H1 (cell line): ENCODE measurements around the gene PCDHGA1. TPM values are rescaled to one million over a fixed set of nuclear protein-coding genes. Genes with fewer than 3 reads are reported as not detected.
A peak's percentile ranks its signal among the peaks of the same experiment; 100 is the strongest.
"Not testable (repeated sequence)": the region's sequence is repeated elsewhere in the genome, so short reads cannot be mapped to it uniquely, and the experiment has no call there.

Experiments
- CTCF ChIA-PET: fragments of 300-600 bp; sonication (Branson Sonifier 250); formaldehyde crosslinking; loops from one replicate; lab custom pipeline; 2021; ENCODE audit not compliant: partially characterized antibody; lab: Charles Lee
- POLR2A ChIA-PET: fragments of 300-600 bp; sonication (Branson Sonifier 250); formaldehyde crosslinking; loops from one replicate; lab custom pipeline; 2021; ENCODE audit warnings: inconsistent platforms; ENCODE audit not compliant: partially characterized antibody; lab: Charles Lee
- DNase-seq, 2 experiments: peaks; one replicate each; pipeline versions ENCODE4 v3.0.0 to v3.0.0-alpha.2; 2010 to 2022; ENCODE audit warnings: low spot score in 2 of 2, low read depth in 1 of 2, mixed read lengths in 1 of 2
- FAIRE-seq: peaks from 2 replicates; lab custom pipeline; 2011; peaks lifted over from hg19 to GRCh38; lab: Jason Lieb, UNC
- H2AFZ ChIP-seq: 2 replicates; pipeline ENCODE4 v1.8.1; 2012; ENCODE audit warnings: low read length, inconsistent platforms
- H2AK5ac ChIP-seq: 2 replicates; pipeline ENCODE4 v1.6.1; 2013; ENCODE audit warnings: low read depth, low read length
- H2BK120ac ChIP-seq: replicated peaks from 2 replicates; pipeline ENCODE3; 2013; ENCODE audit warnings: low read depth, low read length, inconsistent platforms
- H2BK12ac ChIP-seq: 2 replicates; pipeline ENCODE4 v1.6.1; 2013; ENCODE audit warnings: low read depth, low read length
- H2BK15ac ChIP-seq: 2 replicates; pipeline ENCODE4 v1.6.1; 2013; ENCODE audit warnings: low read length
- H2BK20ac ChIP-seq: 2 replicates; pipeline ENCODE4 v1.6.1; 2013; ENCODE audit warnings: low read length
- H2BK5ac ChIP-seq: 2 replicates; pipeline ENCODE4 v1.6.1; 2013; ENCODE audit warnings: low read depth, low read length
- H3K14ac ChIP-seq: 2 replicates; pipeline ENCODE4 v1.6.1; 2013; ENCODE audit warnings: inconsistent platforms; ENCODE audit not compliant: insufficient read length
- H3K18ac ChIP-seq: 2 replicates; pipeline ENCODE4 v1.6.1; 2013; ENCODE audit warnings: low read length; ENCODE audit errors: extremely low read depth
- H3K23ac ChIP-seq: 2 replicates; pipeline ENCODE4 v1.6.1; 2013; ENCODE audit warnings: inconsistent platforms; ENCODE audit not compliant: insufficient read length
- H3K23me2 ChIP-seq: 2 replicates; pipeline ENCODE4 v1.6.1; 2013; ENCODE audit warnings: low read depth, low read length
- H3K27ac ChIP-seq: 2 replicates; pipeline ENCODE4 v1.6.1; 2011; ENCODE audit warnings: low read depth, low read length, inconsistent platforms
- H3K27me3 ChIP-seq, 4 experiments: replicated peaks in 1 of 4; 1 replicate in 1 of 4; 2 replicates in 3 of 4; pipeline versions ENCODE4 v1.6.1 to v1.8.1; 2011 to 2013; ENCODE audit warnings: low read length in 3 of 4, mild to moderate bottlenecking in 3 of 4, inconsistent platforms in 2 of 4, mixed read lengths in 2 of 4, moderate library complexity in 1 of 4; ENCODE audit not compliant: control insufficient read depth in 3 of 4, insufficient read depth in 3 of 4; ENCODE audit errors: extremely low read depth in 1 of 4
- H3K36me3 ChIP-seq, 4 experiments: 2 replicates each; pipeline versions ENCODE4 v1.6.1 to v1.8.1; 2011 to 2013; ENCODE audit warnings: mild to moderate bottlenecking in 4 of 4, low read length in 3 of 4, moderate library complexity in 2 of 4, control low read depth in 1 of 4, inconsistent platforms in 1 of 4; ENCODE audit not compliant: insufficient read depth in 4 of 4, control insufficient read depth in 2 of 4
- H3K4ac ChIP-seq: replicated peaks from 2 replicates; pipeline ENCODE3; 2013; ENCODE audit warnings: low read length, low read depth, mixed read lengths, inconsistent platforms; ENCODE audit not compliant: insufficient read length
- H3K4me1 ChIP-seq, 4 experiments: replicated peaks in 1 of 4; 1 replicate in 1 of 4; 2 replicates in 3 of 4; pipeline versions ENCODE4 v1.6.1 to v1.8.1; 2011 to 2013; ENCODE audit warnings: low read length in 3 of 4, inconsistent platforms in 2 of 4, mixed read lengths in 1 of 4; ENCODE audit not compliant: insufficient read depth in 4 of 4, control insufficient read depth in 3 of 4
- H3K4me2 ChIP-seq, 2 experiments: 2 replicates each; pipeline versions ENCODE4 v1.6.1 to v1.8.1; 2011 to 2013; ENCODE audit warnings: low read depth in 2 of 2, low read length in 2 of 2, control low read depth in 1 of 2, inconsistent platforms in 1 of 2, mild to moderate bottlenecking in 1 of 2; ENCODE audit not compliant: insufficient read depth in 1 of 2
- H3K4me3 ChIP-seq, 4 experiments: fragments of 200-600, 300-600 bp in 1 of 4; sonication (generic), shearing (Covaris generic), sonication (Bioruptor Twin) in 1 of 4; 2 replicates each; pipeline versions ENCODE4 v1.5.1 to v1.8.1; 2011 to 2016; ENCODE audit warnings: low read length in 4 of 4, low read depth in 3 of 4, control low read depth in 2 of 4, inconsistent platforms in 2 of 4, mild to moderate bottlenecking in 2 of 4, mixed read lengths in 1 of 4, moderate library complexity in 1 of 4; ENCODE audit not compliant: insufficient read depth in 2 of 4; ENCODE audit errors: extremely low read depth in 1 of 4
- H3K56ac ChIP-seq: replicated peaks from 2 replicates; pipeline ENCODE3; 2013; ENCODE audit warnings: low read depth, mild to moderate bottlenecking, mixed read lengths, low read length, inconsistent platforms; ENCODE audit not compliant: insufficient read length
- H3K79me1 ChIP-seq: 2 replicates; pipeline ENCODE4 v1.6.1; 2013; ENCODE audit warnings: low read depth, low read length, control low read depth
- H3K79me2 ChIP-seq, 2 experiments: 2 replicates each; pipeline versions ENCODE4 v1.6.1 to v1.8.1; 2012 to 2013; ENCODE audit warnings: low read length in 2 of 2, mild to moderate bottlenecking in 2 of 2, inconsistent platforms in 1 of 2; ENCODE audit not compliant: insufficient read depth in 2 of 2, control insufficient read depth in 1 of 2
- H3K9ac ChIP-seq, 4 experiments: replicated peaks in 1 of 4; 1 replicate in 1 of 4; 2 replicates in 3 of 4; pipeline versions ENCODE4 v1.6.1 to v1.8.1; 2011 to 2013; ENCODE audit warnings: low read depth in 3 of 4, low read length in 3 of 4, control low read depth in 2 of 4, mild to moderate bottlenecking in 2 of 4, moderate library complexity in 2 of 4, inconsistent platforms in 1 of 4; ENCODE audit errors: extremely low read depth in 1 of 4
- H3K9me3 ChIP-seq, 2 experiments: 2 replicates each; pipeline versions ENCODE4 v1.6.1 to v1.8.1; 2012 to 2013; ENCODE audit warnings: mild to moderate bottlenecking in 2 of 2, moderate library complexity in 2 of 2, control low read depth in 1 of 2, inconsistent platforms in 1 of 2, low read depth in 1 of 2, low read length in 1 of 2, mixed read lengths in 1 of 2; ENCODE audit not compliant: insufficient read depth in 2 of 2
- H4K20me1 ChIP-seq, 2 experiments: replicated peaks in 1 of 2; 2 replicates each; pipeline versions ENCODE3 to v1.8.1; 2011 to 2013; ENCODE audit warnings: inconsistent platforms in 2 of 2, low read length in 2 of 2, mild to moderate bottlenecking in 1 of 2; ENCODE audit not compliant: insufficient read depth in 2 of 2, control insufficient read depth in 1 of 2
- H4K5ac ChIP-seq: 2 replicates; pipeline ENCODE4 v1.6.1; 2013; ENCODE audit warnings: low read length, low read depth, mixed read lengths, inconsistent platforms; ENCODE audit not compliant: insufficient read length
- H4K8ac ChIP-seq: 2 replicates; pipeline ENCODE4 v1.8.0; 2013; ENCODE audit warnings: mild to moderate bottlenecking, moderate library complexity, low read length, inconsistent platforms; ENCODE audit not compliant: insufficient read depth; ENCODE audit errors: extremely low read depth
- H4K91ac ChIP-seq: replicated peaks from 2 replicates; pipeline ENCODE3; 2013; ENCODE audit warnings: low read length, mixed read lengths, inconsistent platforms; ENCODE audit not compliant: insufficient read length
- ASH2L ChIP-seq: fragments of 200-600, 300-600 bp; sonication (generic); IDR thresholded peaks from one replicate; pipeline ENCODE4 v1.7.1; 2017; ENCODE audit warnings: low read length
- HDAC2 ChIP-seq, 2 experiments: fragments of 300-600 bp in 1 of 2; sonication (generic) in 1 of 2; IDR thresholded peaks; 2 replicates each; pipeline ENCODE4 v1.6.1; 2011 to 2012; ENCODE audit warnings: low read depth in 2 of 2, low read length in 2 of 2, mild to moderate bottlenecking in 2 of 2, moderate library complexity in 2 of 2, borderline replicate concordance in 1 of 2, inconsistent platforms in 1 of 2
- JUND ChIP-seq: IDR thresholded peaks from 2 replicates; pipeline ENCODE4 v1.6.1; 2011; ENCODE audit warnings: mild to moderate bottlenecking, improper control_type of control experiment, low read length
- KDM4A ChIP-seq: IDR thresholded peaks from one replicate; pipeline ENCODE4 v1.7.1; 2012; ENCODE audit warnings: low read depth, mild to moderate bottlenecking, moderate library complexity, low read length, inconsistent platforms; ENCODE audit not compliant: severe bottlenecking
- PHF8 ChIP-seq: fragments of 200-600 bp; sonication (generic); conservative IDR thresholded peaks from 2 replicates; pipeline ENCODE4 v1.7.1; 2012; ENCODE audit warnings: low read depth, mild to moderate bottlenecking, inconsistent platforms, low read length, moderate library complexity
- SP4 ChIP-seq: IDR thresholded peaks from 2 replicates; pipeline ENCODE4 v1.6.1; 2012; ENCODE audit warnings: low read length, inconsistent platforms
- SUZ12 ChIP-seq: fragments of 200-600 bp; sonication (generic); IDR thresholded peaks from 2 replicates; pipeline ENCODE4 v1.6.1; 2012; ENCODE audit warnings: mild to moderate bottlenecking, inconsistent platforms, low read length, moderate library complexity, mixed read lengths
- TAF1 ChIP-seq: IDR thresholded peaks from 2 replicates; pipeline ENCODE4 v1.6.1; 2011; ENCODE audit warnings: mild to moderate bottlenecking, low read depth, low read length
- WGBS, 2 experiments: shearing (Covaris generic) in 1 of 2; methylation state at CpG; one replicate each; pipeline versions ENCODE4 v1.1.6 to v1.1.7; 2013 to 2015; ENCODE audit warnings: low lambda C conversion rate in 2 of 2, mixed read lengths in 2 of 2, inconsistent platforms in 1 of 2, low coverage in 1 of 2, missing lambda C conversion rate in 1 of 2; ENCODE audit not compliant: insufficient replicate concordance in 2 of 2, insufficient coverage in 1 of 2, insufficient read length in 1 of 2; ENCODE audit errors: extremely low coverage in 1 of 2, missing lambda C conversion rate in 1 of 2; 5-methylcytosine and 5-hydroxymethylcytosine counted together
- polyA plus RNA-seq, 7 experiments: library from polyadenylated mRNA; depleted of rRNA in 3 of 7; stranded (reverse) in 5 of 7; unstranded in 2 of 7; fragments of >200 nt in 5 of 7; fragments of 200-250 nt in 2 of 7; gene quantifications; 1 replicate in 5 of 7; 2 replicates in 1 of 7; 4 replicates in 1 of 7; pipeline versions ENCODE4 v1.2.1 to v1.2.3, GENCODE V29; 2011 to 2013; ENCODE audit warnings: missing spikeins in 2 of 7, mixed read lengths in 2 of 7
- total RNA-seq: library from RNA; stranded (reverse); fragmentation: NEBNext Ultra II Directional; extraction: Animal tissue kit (Norgen Biotek cat#: 25700); gene quantifications from 2 replicates; pipeline ENCODE4 v1.2.1, GENCODE V29; 2021
- TF ChIP-seq, protein P1 (sequence below): IDR thresholded peaks from 2 replicates; pipeline ENCODE4 v1.6.1; 2012; ENCODE audit warnings: inconsistent platforms

Gene PCDHGA1
- total and polyA plus RNA-seq, 2 of the 8 experiments (the other 6 are each of a cell fraction or from before 2014, with no cell fraction given) = 0.57 to 0.89 TPM

DNA sequence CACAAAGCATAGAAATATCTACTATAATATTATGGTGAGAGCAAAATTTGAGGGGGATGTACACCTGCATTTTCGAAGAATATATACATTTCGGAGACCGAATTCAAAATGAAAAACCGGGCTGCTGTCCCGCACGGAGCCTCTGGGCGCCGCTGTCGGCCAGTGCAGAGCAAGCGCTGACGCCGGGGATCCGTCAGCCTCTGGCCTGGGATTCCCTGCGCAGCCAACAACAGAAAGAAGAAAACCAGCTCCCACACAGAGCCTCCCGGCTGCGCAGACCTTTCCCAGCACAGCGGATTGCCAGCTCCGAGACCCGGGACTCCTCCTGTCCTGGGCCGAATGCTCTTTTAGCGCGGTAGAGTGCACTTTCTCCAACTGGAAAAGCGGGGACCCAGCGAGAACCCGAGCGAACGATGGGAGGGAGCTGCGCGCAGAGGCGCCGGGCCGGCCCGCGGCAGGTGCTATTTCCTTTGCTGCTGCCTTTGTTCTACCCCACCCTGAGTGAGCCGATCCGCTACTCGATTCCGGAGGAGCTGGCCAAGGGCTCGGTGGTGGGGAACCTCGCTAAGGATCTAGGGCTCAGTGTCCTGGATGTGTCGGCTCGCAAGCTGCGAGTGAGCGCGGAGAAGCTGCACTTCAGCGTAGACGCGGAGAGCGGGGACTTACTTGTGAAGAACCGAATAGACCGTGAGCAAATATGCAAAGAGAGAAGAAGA, 77.6 kb downstream of the PCDHGA1 start, which contains the start of gene PCDHGB6:
PCDHGB6 (plus strand) TSS at position 232 of the 716 bp plus-strand sequence; CDS start at position 414, 182 bp downstream.
- H3K36me3 ChIP-seq = not testable (repeated sequence)
- 0 out of 4 replicates have a peak, but pooled peaks of 1 of the 2 experiments have one; percentile 68 for TF ChIP-seq HDAC2 (IDR thresholded peaks at IDR 0.05; ENCODE audit: borderline replicate concordance in 1 of 2, low read depth in 2 of 2, low read length in 2 of 2)
- TF ChIP-seq SP4 = 0 out of 2 replicates have a peak, but pooled peaks have one; percentile 49
- TF ChIP-seq TAF1 = 0 out of 2 replicates have a peak, but pooled peaks have one; percentile 58
- TF ChIP-seq, protein P1, sequence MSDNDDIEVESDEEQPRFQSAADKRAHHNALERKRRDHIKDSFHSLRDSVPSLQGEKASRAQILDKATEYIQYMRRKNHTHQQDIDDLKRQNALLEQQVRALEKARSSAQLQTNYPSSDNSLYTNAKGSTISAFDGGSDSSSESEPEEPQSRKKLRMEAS = peak; percentile 18; the same call in 1 of the 2 replicates
- TF ChIP-seq KDM4A = peak; percentile 95
- peak; percentile 94 for TF ChIP-seq ASH2L
- 0 out of 2 replicates have a peak, but pooled peaks have one; percentile 3 for TF ChIP-seq JUND
- peak; percentile 40; the same call in 1 of the 2 replicates for TF ChIP-seq PHF8
- TF ChIP-seq SUZ12 = peak; percentile 41; the same call in 1 of the 2 replicates

More for the DNA sequence above, 77.6 kb downstream of the PCDHGA1 start, which contains the start of gene PCDHGB6:
- not testable (repeated sequence) for H2BK20ac ChIP-seq, H4K91ac ChIP-seq, H3K27me3 ChIP-seq, H3K27ac ChIP-seq, H2BK15ac ChIP-seq, H3K23me2 ChIP-seq, H4K8ac ChIP-seq, H2BK120ac ChIP-seq, H4K5ac ChIP-seq, H3K79me1 ChIP-seq, H3K14ac ChIP-seq, H3K4me1 ChIP-seq, H3K79me2 ChIP-seq, H3K56ac ChIP-seq, H2BK12ac ChIP-seq, H4K20me1 ChIP-seq, H3K23ac ChIP-seq, H3K18ac ChIP-seq, H3K4ac ChIP-seq, H2BK5ac ChIP-seq, H2AK5ac ChIP-seq
- FAIRE-seq (peak; percentile 72), DNase-seq (peak in 1 of 2 experiments; percentile 90)
- POLR2A ChIA-PET = interaction anchor here (0.8 to 1.3 kb wide), 3 partner anchors 13 to 104 kb away, joined by 3 read pairs; partner anchors contain the start of genes PCDHGA11 and PCDHGB2
- peak within 1 kb of the TSS in 3 of 4 experiments; percentile 29 to 39 (median 37); a peak in 2 of 7 replicates for H3K9ac ChIP-seq
- CTCF ChIA-PET = interaction anchor here (0.7 to 23.3 kb wide), 53 partner anchors 10 to 252 kb away, joined by 3 to 1236 read pairs (median 5); partner anchors contain the start of genes PCDHB10, PCDHB11, PCDHB14 and PCDHB15
- 0 out of 2 replicates have a peak within 1 kb of the TSS, but pooled peaks have one; percentile 56 for H2AFZ ChIP-seq
- peak within 1 kb of the TSS; percentile 68 to 70 for H3K4me2 ChIP-seq
- H3K4me3 ChIP-seq = peak within 1 kb of the TSS; percentile 58 to 70 (median 64)
- 7% methylated on average over 39 of the region's 51 CpGs; no CpG with 5 or more reads in 1 of the 2 experiments for WGBS, 2 experiments
- H3K9me3 ChIP-seq = peaks cover 7 to 25% of the 10 kb centered on the region in 2 experiments; a peak in 3 of 4 replicates
